Memory B cell (primary cell): ENCODE measurements around the gene TLR4.

Experiments used
- ATAC-seq: fragments of 150-1000 bp; cut with Tn5 transposase; 2 replicates; pipeline ENCODE4 v1.10.0; 2021; ENCODE audit warnings: low read depth, mild to moderate bottlenecking, moderate library complexity
- DNase-seq, 2 donors: peaks; one replicate each; pipeline ENCODE4 v3.0.0; 2022; ENCODE audit warnings: low spot score in 2 of 2
- H3K27ac Mint-ChIP-seq: one replicate; pipeline ENCODE4 v1.8.0; 2022; ENCODE audit warnings: mild to moderate bottlenecking, moderate library complexity, mixed read lengths
- H3K27me3 Mint-ChIP-seq: one replicate; pipeline ENCODE4 v1.8.0; 2022; ENCODE audit warnings: mixed read lengths
- H3K36me3 Mint-ChIP-seq: one replicate; pipeline ENCODE4 v1.8.0; 2022; ENCODE audit warnings: mild to moderate bottlenecking, mixed read lengths
- H3K4me1 Mint-ChIP-seq: one replicate; pipeline ENCODE4 v1.8.0; 2022; ENCODE audit warnings: mixed read lengths
- H3K4me3 Mint-ChIP-seq: one replicate; pipeline ENCODE4 v1.8.0; 2022; ENCODE audit warnings: mild to moderate bottlenecking, moderate library complexity, mixed read lengths
- H3K9me3 Mint-ChIP-seq: one replicate; pipeline ENCODE4 v1.8.0; 2022; ENCODE audit warnings: mixed read lengths

TLR4 gene

DNA sequence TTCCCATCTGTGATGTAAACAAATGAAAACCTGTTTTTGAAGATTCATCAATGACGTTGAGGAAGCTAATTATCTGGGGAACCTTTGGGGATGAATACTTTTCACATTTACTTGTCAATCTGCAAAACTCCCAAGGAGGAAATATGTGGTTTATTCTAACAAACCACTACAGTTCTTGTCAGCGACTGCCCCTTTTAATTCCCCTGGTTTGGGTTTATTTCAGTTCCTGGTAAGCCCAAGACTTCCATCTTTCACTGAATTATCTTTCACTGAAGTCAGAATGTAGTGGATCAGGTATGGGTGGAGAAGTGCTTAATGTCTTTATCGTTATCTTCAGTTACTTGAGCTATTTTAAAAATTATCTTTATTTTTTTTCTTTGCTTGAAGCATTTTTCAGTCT lies 40.2 kb downstream of the TLR4 start:
- H3K27me3 Mint-ChIP-seq, result peaks cover 20% of the 10 kb centered on the region

DNA sequence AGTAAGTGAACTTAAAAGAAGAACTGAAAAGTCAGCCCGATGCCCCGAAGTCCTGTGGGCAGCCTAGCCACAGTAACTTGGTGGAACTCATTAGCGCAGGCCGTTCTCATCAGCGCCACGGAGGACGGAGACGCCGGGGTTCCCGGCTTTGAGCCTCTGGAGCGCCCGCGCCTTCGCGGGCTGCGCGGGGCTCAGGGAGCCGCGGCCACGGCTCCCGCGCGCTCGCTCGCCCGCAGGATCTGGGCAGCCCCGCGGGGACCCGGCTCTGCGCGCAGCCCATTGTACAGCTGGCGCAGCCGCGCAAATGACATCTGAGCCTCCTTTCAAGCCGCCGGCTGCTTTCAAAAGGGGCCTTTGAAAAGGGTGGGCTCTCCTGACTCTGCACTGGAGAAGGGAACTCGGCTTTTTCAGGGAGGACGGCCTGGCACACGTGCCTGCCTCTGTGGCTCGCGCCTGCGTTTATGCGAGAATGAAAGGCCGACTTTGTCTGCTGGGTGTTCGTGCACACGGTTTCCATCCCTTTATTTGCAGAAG lies 40.7 kb downstream of the TLR4 start:
- no peak overlapping the region for H3K27ac Mint-ChIP-seq
- peak; percentile 34 for ATAC-seq
- peaks cover 1% of the 10 kb centered on the region for H3K9me3 Mint-ChIP-seq
- H3K4me3 Mint-ChIP-seq, result peak overlapping the region; percentile 47
- H3K27me3 Mint-ChIP-seq, result peaks cover 20% of the 10 kb centered on the region
- peaks cover 11% of the 10 kb centered on the region for H3K4me1 Mint-ChIP-seq
- H3K36me3 Mint-ChIP-seq, result no peaks in the 10 kb centered on the region
- no peak for DNase-seq

More for the DNA sequence above, 40.2 kb downstream of the TLR4 start:
- DNase-seq (no peak), ATAC-seq (peak; percentile 38)
- Mint-ChIP-seq H3K9me3 (peaks cover 1% of the 10 kb centered on the region), H3K27ac (no peak overlapping the region), H3K4me3 (peak overlapping the region; percentile 47), H3K36me3 (no peaks in the 10 kb centered on the region), H3K4me1 (peaks cover 11% of the 10 kb centered on the region)

DNA sequence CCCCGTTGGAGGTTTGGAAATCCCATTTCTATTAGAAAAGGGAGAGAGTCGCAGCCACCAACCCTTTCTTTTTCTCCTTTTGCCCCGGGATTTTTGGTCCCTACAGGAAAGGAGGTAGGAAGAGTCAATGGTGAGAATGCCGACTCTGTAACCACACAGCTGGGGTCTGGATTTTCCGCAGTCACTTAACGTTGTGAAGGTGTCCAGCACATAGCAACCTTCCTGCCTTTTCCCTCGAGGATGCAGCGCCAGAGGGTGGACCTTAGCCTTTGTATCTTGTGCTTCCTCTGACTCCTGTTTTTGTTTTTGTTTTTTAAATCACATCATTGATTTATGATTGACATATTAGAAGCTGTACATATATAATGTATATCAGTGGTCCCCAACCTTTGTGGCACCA lies 41.4 kb downstream of the TLR4 start:
- Mint-ChIP-seq H3K27me3 (peaks cover 20% of the 10 kb centered on the region), H3K4me1 (peaks cover 17% of the 10 kb centered on the region), H3K27ac (no peak overlapping the region), H3K36me3 (no peaks in the 10 kb centered on the region), H3K4me3 (no peak overlapping the region), H3K9me3 (peaks cover 1% of the 10 kb centered on the region)
- ATAC-seq, result no peak
- no peak for DNase-seq

DNA sequence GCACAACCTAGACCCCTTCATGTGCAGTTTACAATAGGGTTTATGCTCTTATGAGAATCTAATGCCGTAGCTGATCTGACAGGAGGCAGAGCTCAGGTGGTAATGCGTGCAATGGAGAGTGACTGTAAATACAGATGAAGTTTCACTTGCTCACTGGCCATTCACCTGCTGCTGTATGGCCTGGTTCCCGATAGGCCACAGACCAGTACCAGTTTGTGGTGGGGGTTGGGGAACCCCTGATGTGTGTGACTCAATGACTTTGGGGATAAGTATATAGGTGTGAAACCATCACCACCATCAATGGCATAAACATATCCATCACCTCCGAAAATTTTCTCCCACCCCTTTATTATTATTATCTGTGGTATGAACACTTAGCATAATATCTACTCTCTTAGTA lies 42.1 kb downstream of the TLR4 start:
- H3K4me1 Mint-ChIP-seq, result peaks cover 17% of the 10 kb centered on the region
- no peak overlapping the region for H3K4me3 Mint-ChIP-seq
- ATAC-seq (no peak), DNase-seq (no peak)
- H3K27me3 Mint-ChIP-seq, result peaks cover 20% of the 10 kb centered on the region
- peaks cover 1% of the 10 kb centered on the region for H3K9me3 Mint-ChIP-seq
- H3K27ac Mint-ChIP-seq, result no peak overlapping the region
- H3K36me3 Mint-ChIP-seq, result no peaks in the 10 kb centered on the region

DNA sequence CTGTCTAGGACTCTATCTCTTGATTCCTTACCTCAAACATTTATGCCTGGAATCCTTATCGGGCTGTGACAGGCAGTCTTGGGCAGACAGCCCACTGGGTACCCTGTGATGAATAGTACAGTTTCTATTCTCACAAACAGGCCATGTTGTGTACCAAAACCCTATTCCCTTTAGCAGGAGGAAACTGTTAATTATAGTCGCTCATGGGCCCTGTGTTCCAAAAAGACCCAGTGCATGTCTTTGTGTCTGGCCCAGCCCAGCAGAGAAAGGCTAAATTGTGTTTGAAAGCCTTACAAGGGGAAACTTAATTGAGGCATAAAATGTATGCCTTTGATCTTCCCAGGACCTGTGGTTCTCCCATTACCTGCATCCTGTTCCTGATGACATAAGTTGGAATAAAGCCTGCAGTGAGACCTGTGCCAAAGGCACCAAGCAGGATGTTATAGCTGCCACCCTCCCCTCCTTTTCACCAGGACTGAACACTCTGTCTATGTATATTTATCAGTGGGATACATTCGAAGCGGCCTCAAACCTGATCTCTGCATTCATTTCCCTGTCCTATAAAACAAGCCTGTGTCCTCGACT lies 43.3 kb downstream of the TLR4 start:
- no peak for DNase-seq
- Mint-ChIP-seq H3K4me3 (no peak overlapping the region), H3K4me1 (peaks cover 17% of the 10 kb centered on the region), H3K36me3 (peaks cover 2% of the 10 kb centered on the region), H3K27ac (no peak overlapping the region), H3K27me3 (peaks cover 22% of the 10 kb centered on the region), H3K9me3 (peaks cover 1% of the 10 kb centered on the region)
- ATAC-seq, result no peak

DNA sequence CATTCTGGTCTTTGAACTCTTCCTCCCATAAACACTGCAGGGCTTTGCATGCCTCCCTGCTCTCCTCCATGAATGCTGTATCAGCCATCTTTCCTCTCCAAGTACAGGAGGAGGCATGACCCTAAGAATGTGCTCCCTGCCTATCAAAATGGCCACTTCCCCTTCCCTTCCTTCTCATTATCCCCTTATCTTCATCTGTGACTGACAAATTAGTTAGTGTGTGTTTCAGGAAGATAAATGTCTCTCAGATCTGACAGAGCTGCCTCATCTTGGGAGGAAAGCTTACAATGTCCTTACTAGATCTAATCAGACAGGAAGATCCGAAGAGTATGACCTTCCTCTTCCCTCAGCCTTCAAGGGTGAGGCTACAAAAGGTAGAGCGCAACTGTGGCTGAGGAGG lies 46.2 kb downstream of the TLR4 start:
- no peak overlapping the region for H3K27ac Mint-ChIP-seq
- H3K9me3 Mint-ChIP-seq, result no peaks in the 10 kb centered on the region
- H3K36me3 Mint-ChIP-seq, result peaks cover 2% of the 10 kb centered on the region

DNA sequence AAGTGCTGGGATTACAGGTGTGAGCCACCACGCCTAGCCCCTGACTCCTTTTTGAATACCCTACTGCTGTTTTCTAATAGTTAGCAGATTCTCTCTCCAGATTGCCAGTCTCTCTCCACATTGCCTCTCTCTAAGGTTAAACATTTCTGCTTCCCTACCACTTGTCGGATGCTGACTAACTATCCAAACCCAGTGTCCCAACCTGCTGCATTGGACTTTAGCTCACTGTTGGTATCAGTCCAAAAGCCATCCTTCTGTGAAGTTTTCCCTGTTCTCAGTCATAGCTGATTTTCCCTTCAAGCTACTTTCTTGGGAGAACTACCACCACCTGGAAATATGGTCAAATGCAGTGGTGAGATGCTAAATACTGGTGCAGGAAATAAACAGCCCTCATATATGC lies 48.7 kb downstream of the TLR4 start:
- Mint-ChIP-seq H3K27me3 (peaks cover 17% of the 10 kb centered on the region), H3K27ac (no peak overlapping the region), H3K4me3 (no peak overlapping the region), H3K4me1 (peaks cover 12% of the 10 kb centered on the region), H3K9me3 (no peaks in the 10 kb centered on the region), H3K36me3 (peaks cover 2% of the 10 kb centered on the region)
- no peak for ATAC-seq
- no peak for DNase-seq

More for the DNA sequence above, 46.2 kb downstream of the TLR4 start:
- ATAC-seq (no peak), DNase-seq (no peak)
- Mint-ChIP-seq H3K27me3 (peaks cover 22% of the 10 kb centered on the region), H3K4me3 (no peak overlapping the region), H3K4me1 (peaks cover 12% of the 10 kb centered on the region)

DNA sequence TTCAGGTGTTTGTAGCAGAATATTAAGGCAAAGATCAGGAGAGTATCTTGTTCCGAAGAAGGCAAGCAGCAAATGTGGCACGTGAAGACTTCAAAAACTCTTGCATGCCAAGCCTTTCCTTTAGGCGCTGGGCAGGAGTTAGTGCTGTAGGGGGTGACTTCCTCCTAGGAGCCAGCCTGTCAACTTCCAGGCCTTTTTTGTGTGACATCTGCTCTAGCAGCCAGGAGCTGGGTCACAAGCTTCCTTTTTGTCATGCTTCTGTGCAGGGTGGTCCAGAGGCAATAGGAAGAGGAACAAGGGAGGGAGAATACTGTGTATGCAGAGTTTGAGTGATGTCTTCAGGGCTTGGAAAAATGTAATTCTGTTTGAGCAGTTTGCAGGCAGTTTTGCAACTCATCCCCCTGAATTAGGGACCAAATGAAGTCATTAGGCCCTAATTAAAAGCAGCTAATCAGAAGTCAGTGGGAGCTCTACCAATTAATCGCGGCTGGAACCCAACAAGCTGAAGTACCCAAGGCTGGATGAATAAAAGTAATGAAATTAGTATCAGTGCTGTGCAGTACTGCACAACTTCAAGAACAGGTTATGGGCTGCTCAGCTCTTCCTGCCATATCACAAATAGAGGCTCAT lies 53.5 kb downstream of the TLR4 start:
- Mint-ChIP-seq H3K27ac (no peak overlapping the region), H3K36me3 (no peaks in the 10 kb centered on the region), H3K4me1 (no peaks in the 10 kb centered on the region), H3K27me3 (peaks cover 10% of the 10 kb centered on the region), H3K9me3 (no peaks in the 10 kb centered on the region), H3K4me3 (no peak overlapping the region)
- ATAC-seq (no peak), DNase-seq (no peak)

DNA sequence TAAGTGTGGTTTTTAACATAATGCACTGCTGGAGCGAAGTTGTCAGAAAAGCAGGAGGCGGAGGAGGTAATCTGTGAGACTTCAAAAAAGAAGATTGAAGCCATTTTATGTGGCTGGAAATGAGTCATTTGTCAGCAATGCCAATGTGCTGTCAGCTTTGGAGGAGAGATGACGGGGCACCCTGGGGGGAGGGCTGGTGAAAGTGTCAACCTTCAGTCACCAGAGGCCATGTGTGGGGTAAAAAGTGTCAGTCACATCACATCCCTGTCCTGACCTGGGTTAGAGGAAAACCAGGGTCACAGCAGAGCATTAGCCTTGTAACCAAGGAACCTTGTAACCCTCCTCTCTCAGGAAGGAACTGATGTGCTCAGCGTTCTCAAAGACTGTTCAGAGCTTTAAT lies 59.1 kb downstream of the TLR4 start:
- ATAC-seq (no peak), DNase-seq (no peak)
- H3K4me3 Mint-ChIP-seq, result no peak overlapping the region
- H3K27ac Mint-ChIP-seq, result no peak overlapping the region
- H3K27me3 Mint-ChIP-seq, result peaks cover 6% of the 10 kb centered on the region
- no peaks in the 10 kb centered on the region for H3K9me3 Mint-ChIP-seq
- no peaks in the 10 kb centered on the region for H3K36me3 Mint-ChIP-seq
- no peaks in the 10 kb centered on the region for H3K4me1 Mint-ChIP-seq

DNA sequence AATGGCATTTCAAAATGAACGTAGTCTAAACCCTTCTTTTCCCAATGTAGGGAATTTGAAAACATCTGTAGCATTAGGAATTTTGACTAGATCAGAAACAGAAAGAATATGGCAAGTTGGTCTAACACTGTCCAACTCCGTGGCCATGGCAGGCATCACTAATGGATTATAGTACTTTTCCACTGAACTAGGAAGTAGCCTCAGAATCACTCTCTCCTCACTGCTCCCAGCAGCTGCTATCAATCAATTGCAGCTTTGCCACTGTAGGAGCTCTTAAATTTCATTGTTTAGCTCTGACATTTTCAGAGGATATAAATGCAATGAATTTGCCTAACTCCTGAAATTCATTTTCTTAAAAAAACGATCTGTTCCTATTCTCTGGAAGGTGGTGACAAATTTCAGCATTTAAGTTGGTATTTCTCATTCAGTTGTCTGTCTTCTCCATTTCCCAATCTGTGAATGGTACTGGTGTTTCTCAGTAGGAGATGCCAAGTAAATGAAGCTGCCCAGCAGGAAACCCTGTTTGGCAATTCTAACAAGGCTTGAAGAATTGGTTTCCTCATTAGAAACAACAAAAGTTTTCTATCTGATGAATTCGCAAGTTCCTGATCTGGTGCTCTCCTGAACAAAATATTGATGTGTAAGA lies 64.7 kb downstream of the TLR4 start:
- H3K4me3 Mint-ChIP-seq, result no peak overlapping the region
- H3K9me3 Mint-ChIP-seq, result no peaks in the 10 kb centered on the region
- no peaks in the 10 kb centered on the region for H3K36me3 Mint-ChIP-seq
- H3K27me3 Mint-ChIP-seq, result peaks cover 14% of the 10 kb centered on the region
- no peaks in the 10 kb centered on the region for H3K4me1 Mint-ChIP-seq
- no peak for ATAC-seq
- no peak for DNase-seq
- no peak overlapping the region for H3K27ac Mint-ChIP-seq

DNA sequence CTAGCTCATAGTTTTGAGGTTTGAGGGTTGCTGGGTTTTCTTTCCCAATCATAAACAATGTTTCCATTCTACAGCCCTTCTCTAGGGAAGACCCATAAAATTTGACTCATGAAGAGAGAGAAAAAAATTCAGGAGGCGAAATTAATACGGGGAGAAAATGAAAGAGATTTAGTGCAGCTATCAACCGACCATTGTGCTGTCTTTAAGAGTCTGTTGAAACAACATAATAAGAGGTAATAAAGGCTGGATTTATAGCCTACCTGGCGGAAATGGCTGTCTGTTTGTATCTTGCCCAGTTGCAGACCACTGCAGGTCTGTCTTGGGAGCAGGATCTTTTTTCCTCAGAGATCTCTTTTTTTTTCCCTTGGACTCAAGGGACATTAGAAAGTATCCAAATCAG lies 66.9 kb downstream of the TLR4 start:
- Mint-ChIP-seq H3K27ac (no peak overlapping the region), H3K36me3 (no peaks in the 10 kb centered on the region), H3K9me3 (no peaks in the 10 kb centered on the region), H3K4me1 (no peaks in the 10 kb centered on the region), H3K27me3 (peaks cover 18% of the 10 kb centered on the region), H3K4me3 (no peak overlapping the region)
- no peak for DNase-seq
- no peak for ATAC-seq

DNA sequence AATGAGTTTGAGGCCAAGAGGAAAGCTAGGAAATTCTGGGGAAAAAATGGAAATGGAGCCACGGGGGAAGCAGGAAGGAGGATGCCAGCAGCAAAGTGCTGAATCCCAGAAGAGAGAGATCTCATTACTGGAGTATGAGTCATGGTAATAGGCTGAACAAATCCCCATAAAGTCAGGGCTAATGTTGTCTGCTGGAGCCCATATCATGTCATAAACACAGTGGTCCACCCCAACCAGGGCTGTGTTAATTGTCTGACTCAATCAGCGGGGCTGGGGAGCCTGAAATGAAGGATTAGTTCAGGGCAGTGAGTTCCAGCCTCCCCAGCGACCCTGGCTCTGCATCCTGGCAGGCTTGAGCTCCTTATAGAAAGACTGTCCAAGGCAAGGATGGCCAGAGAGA lies 68.8 kb downstream of the TLR4 start:
- no peak overlapping the region for H3K27ac Mint-ChIP-seq
- ATAC-seq (no peak), DNase-seq (no peak)
- H3K4me3 Mint-ChIP-seq, result no peak overlapping the region
- H3K4me1 Mint-ChIP-seq, result no peaks in the 10 kb centered on the region
- H3K36me3 Mint-ChIP-seq, result no peaks in the 10 kb centered on the region
- H3K27me3 Mint-ChIP-seq, result peaks cover 18% of the 10 kb centered on the region
- no peaks in the 10 kb centered on the region for H3K9me3 Mint-ChIP-seq
